DMS79 treated with DMSO at 0.1 percent for 48 hours (cell line): ENCODE data around the gene HM13.
"Not testable (repeated sequence)": the region's sequence is repeated elsewhere in the genome, so short reads cannot be mapped to it uniquely, and the experiment has no call there.

Source experiments
- DNase-seq: peaks from one replicate; lab custom pipeline; 2025; lab: John Stamatoyannopoulos, UW

HM13 gene

GRCh38 chr20:31590717-31591225 is 76.5 kb downstream of the HM13 start:
- no peak for DNase-seq

GRCh38 chr20:31593221-31594001 is 79.2 kb downstream of the HM13 start:
- DNase-seq = peak; percentile 28

GRCh38 chr20:31594002-31594557 is 79.8 kb downstream of the HM13 start:
- DNase-seq = no peak

GRCh38 chr20:31594558-31595379 is 80.5 kb downstream of the HM13 start:
- DNase-seq = no peak

DNA sequence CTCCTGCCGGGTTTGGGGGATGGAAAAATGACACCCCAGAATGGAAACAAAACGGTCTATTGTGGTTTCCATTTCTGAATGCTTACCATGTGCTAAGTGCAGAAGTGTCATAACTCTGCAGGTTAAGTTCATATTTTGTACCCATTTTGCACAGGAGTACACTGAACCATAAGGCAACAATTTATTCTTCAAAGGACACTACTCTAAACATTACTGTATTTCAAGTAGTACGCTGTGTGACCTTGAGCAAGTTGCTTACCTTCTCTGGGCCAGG is 81.1 kb downstream of the HM13 start:
- DNase-seq = no peak

GRCh38 chr20:31595654-31596411 is 81.6 kb downstream of the HM13 start:
- DNase-seq = peak; percentile 34

- DNase-seq = not testable (repeated sequence)
Measured at GRCh38 chr20:31596412-31596715, 82.1 kb downstream of the HM13 start.

GRCh38 chr20:31596831-31597480 is 82.7 kb downstream of the HM13 start:
- DNase-seq = peak; percentile 27

DNA sequence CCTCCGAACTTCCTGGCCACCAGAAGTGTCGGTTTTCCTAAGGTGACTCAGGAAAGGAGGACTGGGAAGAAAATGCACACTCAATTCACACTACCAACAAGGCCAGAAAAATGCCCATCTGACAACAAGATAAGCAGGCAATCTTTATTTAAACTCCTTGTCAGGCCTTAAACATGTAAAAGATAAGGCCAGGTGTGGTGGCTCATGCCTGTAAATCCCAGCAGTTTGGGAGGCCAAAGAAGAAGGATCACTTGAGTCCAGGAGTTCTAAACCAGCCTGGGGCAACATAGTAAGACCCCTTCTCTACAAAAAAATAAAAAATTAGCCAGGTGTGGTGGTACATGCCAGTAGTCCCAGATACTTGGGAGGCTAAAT is 83.2 kb downstream of the HM13 start:
- no peak for DNase-seq

- peak; percentile 23 for DNase-seq
Measured at GRCh38 chr20:31602431-31602778, 88.2 kb downstream of the HM13 start.

GRCh38 chr20:31602779-31603441 is 88.7 kb downstream of the HM13 start:
- peak; percentile 23 for DNase-seq

GRCh38 chr20:31603822-31604566 is 89.8 kb downstream of the HM13 start:
- DNase-seq = peak; percentile 100

DNA sequence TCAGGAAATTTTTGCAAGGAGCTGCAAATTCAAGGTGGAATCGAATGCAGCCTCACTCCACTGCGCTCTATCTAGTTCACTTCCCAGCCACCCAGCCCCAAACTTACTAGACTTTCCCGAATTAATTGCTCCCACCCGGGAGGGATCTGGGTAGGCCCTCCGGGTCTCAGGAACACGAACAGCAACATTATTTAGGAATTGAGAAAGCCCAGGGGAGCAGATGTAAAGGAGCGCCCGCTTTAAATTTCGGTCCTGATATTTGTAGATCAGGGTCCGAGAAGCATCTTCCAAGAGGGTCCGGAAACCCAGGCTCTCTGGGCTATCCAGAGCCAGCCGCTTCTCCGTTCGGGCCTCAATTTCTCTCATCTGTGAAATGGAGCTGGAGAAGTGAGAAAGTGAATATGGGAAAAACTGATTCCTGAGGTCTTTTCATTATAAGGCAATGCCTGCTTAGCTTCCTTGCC is 90.4 kb downstream of the HM13 start:
- no peak for DNase-seq

DNA sequence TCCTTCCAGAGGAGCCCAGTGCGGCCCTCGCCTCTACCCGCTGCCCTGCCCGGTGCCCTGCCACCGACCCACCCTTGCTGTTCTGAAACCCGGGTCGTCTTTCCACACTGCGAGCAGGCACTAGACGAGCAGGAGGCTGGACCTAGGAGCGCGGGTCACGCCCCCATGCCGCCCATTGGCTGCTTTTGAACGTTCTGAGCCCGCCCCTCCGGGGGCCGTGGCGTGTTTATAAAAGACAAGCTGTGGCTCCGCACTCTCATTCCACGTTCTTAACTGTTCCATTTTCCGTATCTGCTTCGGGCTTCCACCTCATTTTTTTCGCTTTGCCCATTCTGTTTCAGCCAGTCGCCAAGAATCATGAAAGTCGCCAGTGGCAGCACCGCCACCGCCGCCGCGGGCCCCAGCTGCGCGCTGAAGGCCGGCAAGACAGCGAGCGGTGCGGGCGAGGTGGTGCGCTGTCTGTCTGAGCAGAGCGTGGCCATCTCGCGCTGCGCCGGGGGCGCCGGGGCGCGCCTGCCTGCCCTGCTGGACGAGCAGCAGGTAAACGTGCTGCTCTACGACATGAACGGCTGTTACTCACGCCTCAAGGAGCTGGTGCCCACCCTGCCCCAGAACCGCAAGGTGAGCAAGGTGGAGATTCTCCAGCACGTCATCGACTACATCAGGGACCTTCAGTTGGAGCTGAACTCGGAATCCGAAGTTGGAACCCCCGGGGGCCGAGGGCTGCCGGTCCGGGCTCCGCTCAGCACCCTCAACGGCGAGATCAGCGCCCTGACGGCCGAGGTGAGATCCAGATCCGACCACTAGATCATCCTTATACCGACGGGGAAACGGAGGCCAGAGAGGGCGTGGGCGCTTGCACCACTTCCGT is 91.0 kb downstream of the HM13 start, which contains the start of gene ID1:
Gene ID1 (plus strand): TSS at position 259 of the 871 bp plus-strand sequence. CDS start 99 bp downstream, at position 358.
- DNase-seq = peak; percentile 99

DNA sequence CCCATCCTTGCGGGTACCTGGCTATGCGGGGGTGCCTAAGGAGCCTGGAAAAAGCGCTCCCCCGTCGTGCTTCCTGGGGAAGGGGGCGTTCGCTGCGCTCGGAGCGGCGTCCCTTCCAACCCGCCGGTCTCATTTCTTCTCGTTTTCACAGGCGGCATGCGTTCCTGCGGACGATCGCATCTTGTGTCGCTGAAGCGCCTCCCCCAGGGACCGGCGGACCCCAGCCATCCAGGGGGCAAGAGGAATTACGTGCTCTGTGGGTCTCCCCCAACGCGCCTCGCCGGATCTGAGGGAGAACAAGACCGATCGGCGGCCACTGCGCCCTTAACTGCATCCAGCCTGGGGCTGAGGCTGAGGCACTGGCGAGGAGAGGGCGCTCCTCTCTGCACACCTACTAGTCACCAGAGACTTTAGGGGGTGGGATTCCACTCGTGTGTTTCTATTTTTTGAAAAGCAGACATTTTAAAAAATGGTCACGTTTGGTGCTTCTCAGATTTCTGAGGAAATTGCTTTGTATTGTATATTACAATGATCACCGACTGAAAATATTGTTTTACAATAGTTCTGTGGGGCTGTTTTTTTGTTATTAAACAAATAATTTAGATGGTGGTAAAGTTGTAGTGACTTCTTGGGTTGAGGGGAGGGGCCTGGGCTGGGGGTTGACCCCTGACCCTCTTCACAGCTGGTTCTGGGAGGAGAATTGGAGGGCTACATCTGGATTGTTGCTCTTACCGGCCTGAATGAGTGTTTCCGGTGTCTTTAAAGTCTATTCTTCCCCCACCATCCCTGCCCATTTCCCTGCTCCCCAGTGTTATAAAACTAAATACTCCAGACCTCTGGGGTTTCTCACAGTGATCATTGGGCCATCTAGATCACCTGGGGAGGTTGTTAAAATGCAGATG is 91.9 kb downstream of the HM13 start:
- DNase-seq = peak; percentile 37

DNA sequence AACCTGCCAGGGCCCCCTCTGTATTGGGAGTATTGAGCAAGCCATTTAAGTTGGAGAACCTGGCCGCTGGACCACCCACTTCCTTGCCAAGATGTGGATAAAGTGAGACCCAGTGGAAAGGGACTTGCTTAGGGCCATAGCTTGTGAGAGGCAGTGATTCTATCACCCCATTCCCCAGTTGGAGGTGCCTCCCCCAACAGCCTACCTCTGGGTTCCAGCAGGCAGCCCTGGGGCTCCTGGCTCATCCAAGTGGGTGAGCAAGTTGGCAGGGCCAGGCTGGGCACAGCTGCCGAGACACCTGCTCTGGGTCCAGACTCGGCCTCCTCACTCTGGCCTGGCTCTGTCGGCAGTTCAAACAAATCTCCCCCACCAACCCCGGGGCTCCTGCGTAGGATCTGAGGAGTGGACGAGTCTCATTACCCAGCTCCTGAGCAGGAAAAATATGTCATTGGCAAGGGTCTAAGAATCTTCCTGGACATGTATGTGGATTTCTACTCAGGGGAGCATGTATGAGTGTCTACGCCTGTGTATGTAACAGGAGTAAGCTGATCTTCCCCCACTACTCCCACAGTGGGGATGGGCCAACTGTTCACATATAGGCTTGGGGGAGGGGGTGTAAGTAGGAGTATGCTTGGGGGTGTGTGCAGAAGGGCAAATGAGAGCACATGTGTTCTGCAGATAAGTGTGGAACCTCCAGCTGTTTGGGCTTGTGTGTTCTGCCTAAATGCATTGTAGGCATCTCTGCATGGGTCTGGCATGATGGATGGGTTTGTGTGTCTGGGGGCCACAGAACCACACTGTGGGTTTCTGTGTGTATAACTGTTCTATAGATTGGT is 92.8 kb downstream of the HM13 start:
- peak; percentile 81 for DNase-seq

- DNase-seq = peak; percentile 74
Measured at GRCh38 chr20:31607640-31608250, 93.5 kb downstream of the HM13 start.
